Measurements from ENCODE around the gene CCNI.
"Not testable (repeated sequence)": the region's sequence is repeated elsewhere in the genome, so short reads cannot be mapped to it uniquely, and the experiment has no call there.

Gene CCNI

DNA sequence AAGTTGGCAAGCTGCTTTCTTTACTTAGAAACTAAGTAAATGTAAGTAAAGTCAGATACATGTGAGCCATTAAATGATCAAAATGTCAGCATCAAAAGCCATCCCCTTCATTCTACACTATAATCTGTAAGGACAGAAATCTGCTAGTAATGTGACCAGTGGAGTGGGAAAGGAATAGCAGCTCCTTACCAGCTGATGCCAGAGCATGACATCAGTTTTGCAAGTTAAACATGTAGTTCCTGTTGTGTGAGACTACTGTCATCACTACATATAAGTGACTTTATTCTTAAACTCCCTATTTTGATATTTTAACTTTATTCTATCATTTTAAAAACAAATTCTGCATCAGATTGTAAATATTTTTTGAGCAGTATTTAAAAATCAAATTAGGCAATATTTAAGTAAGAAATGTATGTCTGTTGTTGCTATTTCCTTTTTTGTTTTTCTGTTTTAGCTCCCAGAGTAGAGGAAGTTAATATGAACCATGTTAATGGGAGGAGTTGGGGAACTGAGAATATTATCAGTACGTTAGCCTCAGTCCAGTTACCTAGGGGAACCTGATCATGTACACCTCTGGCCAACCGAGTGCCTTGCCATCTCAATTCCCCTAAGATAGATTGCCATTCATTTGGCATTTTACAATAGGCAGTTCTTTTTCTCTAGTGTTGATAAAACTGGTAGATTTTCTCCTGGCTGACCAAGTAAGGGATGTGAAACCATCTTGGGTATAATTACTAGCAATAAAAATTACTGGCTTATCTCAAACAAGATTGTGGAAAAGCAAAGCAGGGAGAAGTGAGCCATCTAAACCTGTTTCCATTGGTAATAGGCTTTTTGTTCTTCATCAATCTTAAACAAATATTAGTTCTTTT lies 34.7 kb downstream of the CCNI start:
- DNase-seq (ENCODE audit: low read depth in 3 of 3, low spot score in 1 of 3): no peak

GRCh38 chr4:77040270-77040669 lies 35.5 kb downstream of the CCNI start:
- DNase-seq (ENCODE audit: low read depth in 3 of 3, low spot score in 1 of 3): no peak

- no peak for DNase-seq (ENCODE audit: low read depth in 3 of 3, low spot score in 1 of 3)
These were observed 36.0 kb downstream of the CCNI start for GRCh38 chr4:77039796-77040195.

GRCh38 chr4:77037736-77038135 lies 38.1 kb downstream of the CCNI start:
- DNase-seq (ENCODE audit: low read depth in 3 of 3, low spot score in 1 of 3): no peak

DNA sequence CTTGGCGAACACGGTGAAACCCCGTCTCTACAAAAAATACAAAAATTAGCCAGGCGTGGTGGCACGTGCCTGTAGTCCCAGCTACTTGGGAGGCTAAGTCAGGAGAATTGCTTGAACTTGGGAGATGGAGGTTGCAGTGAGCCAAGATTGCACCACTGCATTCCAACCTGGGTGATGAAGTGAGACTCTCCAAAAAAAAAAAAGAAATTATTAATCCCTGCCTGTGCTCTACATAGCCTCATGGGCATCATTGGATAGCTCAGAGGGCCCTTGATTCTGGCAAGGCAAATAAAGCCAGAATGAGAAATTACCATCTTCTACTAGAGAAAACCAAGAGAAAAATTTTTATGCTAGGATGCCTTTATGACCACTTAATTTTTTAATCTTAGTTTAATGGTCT lies 38.6 kb downstream of the CCNI start:
- DNase-seq (ENCODE audit: low read depth in 3 of 3, low spot score in 1 of 3): not testable (repeated sequence)

DNA sequence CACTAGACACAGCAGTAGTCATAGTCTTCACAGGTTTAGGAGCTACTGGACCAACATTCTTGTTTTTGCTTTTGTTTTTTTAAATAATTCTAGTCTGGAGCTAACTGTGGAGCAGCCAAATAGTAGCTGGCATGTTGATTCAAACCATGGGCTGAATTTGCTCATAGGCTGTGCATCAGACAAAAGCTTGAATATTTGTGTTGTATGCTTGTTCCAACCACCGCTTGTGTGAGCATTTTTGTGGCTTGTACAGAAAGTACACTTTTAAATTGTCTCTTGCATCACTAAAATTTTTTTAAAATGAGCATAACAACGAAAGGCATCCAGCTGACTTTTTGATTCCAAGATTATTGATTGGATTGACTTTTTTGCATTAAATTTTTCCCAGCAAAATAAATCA lies 39.6 kb downstream of the CCNI start:
- DNase-seq (ENCODE audit: low read depth in 3 of 3, low spot score in 1 of 3): no peak

GRCh38 chr4:77035153-77035552 lies 40.6 kb downstream of the CCNI start:
- no peak for DNase-seq (ENCODE audit: low read depth in 3 of 3, low spot score in 1 of 3)

DNA sequence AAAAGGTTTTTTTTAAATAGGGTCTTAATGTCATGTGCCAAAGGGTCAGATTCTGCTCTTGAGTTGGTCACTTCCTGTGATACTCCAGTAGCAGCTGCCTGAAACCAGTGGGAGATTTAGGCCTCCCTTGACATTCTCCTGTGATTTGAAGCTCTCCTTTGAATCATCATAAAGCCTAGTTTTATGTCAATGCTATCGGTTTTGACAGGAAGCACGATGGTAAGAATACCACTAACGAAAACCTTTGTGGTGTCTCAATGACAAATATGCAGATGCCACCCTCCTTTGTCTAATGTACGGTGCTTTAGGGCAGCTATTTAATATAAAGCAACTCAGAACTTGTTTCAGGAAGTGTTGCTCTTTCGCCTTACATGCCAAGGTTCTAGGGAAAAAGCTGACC lies 44.2 kb downstream of the CCNI start:
- peak in 1 of 3 donors; percentile 3 for DNase-seq (ENCODE audit: low read depth in 3 of 3, low spot score in 1 of 3)

GRCh38 chr4:77029757-77030156 lies 46.0 kb downstream of the CCNI start:
- not testable (repeated sequence) for DNase-seq (ENCODE audit: low read depth in 3 of 3, low spot score in 1 of 3)

DNA sequence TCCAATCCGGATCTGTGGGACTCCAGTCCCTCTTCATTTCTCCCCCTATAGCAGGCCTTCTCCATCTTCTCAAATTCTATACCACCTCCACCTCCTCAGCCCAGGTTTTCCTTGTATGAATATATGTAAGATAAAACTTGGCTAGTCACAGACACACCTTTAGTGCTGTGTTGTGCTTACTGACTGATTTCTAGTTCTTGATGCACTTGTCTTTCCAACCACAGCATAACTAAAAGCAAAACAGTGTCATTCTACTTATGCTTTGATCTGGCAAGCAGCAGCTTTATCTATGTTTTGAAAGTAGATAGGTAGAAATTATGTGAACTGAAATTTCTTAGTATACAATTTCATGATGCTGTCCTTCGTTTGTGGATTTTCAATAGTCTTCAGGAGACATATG lies 47.5 kb downstream of the CCNI start:
- no peak for DNase-seq (ENCODE audit: low read depth in 3 of 3, low spot score in 1 of 3)

- DNase-seq (ENCODE audit: low read depth in 3 of 3, low spot score in 1 of 3): no peak
These were observed 49.5 kb downstream of the CCNI start for GRCh38 chr4:77026322-77026704.

DNA sequence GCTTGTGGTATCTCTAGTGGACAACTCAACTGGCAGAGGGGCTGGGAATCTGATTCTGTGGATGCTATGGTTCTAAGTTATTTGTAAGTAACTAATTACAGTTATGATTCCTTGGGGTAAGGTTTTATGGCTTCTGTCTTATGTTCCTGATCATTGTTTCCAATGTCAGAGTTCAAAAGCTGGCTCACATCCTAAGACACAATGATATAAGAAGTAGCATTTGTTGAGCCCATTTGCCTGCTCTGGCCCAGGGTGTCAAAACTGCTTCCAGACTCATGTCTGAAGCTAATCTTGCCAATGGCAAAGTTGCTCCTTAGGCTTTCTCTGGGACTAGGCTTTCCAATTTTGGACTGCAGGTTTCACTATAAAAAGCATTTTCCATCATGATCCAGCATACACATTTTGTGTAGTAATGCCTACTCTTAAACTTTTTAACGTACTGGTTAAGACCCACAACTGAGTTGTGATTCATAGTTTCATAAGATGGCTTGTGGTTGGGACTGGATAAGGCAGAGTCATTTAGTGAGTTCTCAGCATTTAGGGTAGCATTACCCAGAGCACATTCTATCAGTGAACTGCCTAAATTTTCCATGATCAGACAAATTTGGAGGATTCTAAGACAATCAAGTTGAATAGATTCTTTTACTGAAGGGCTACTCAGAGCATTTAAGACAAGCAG lies 50.0 kb downstream of the CCNI start:
- DNase-seq (ENCODE audit: low read depth in 3 of 3, low spot score in 1 of 3): no peak

DNA sequence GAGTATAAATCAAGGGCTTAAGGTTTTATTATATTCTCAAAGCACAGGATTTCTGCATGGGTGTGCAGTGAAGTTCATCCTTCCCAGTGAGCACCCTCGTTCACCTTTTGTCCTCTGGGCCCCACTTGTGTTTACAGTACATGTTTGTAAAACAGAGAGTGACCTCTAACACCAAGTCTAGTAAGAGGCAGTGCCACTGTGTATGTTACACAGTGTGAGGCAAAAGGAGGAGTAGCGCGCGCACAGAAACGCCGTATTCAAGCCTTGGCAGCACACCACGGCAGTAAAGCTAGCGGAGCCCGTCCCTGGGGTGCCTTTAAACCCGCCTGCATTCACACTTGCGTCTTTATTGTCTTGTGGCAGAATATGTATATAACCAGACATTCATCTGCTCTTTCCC lies 51.9 kb downstream of the CCNI start:
- DNase-seq (ENCODE audit: low read depth in 3 of 3, low spot score in 1 of 3): no peak

GRCh38 chr4:77022560-77023179 lies 53.1 kb downstream of the CCNI start:
- DNase-seq (ENCODE audit: low read depth in 3 of 3, low spot score in 1 of 3): no peak

DNA sequence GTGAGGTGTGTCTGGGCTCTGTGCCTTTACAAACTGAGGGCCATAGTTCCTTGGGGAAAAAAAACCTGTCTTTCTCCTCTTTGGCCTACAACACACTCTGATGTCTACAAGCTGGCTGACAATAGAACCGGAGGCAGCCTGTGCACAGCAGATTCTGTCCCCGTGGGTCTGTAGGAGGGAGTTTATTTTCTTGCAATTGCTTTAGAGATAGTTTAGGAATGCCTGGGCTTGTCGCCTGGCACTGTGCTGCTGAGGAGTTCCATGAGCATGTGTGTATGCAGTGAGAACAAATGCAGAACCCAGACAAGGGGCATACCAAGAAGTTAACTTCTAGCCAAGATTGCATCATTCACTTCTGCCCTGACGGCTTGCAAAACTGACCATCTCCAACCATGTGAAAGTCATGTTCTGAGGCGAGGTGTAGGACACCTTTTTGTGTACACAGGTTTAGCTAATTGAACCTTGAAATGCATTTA lies 54.1 kb downstream of the CCNI start:
- DNase-seq (ENCODE audit: low read depth in 3 of 3, low spot score in 1 of 3): no peak

DNA sequence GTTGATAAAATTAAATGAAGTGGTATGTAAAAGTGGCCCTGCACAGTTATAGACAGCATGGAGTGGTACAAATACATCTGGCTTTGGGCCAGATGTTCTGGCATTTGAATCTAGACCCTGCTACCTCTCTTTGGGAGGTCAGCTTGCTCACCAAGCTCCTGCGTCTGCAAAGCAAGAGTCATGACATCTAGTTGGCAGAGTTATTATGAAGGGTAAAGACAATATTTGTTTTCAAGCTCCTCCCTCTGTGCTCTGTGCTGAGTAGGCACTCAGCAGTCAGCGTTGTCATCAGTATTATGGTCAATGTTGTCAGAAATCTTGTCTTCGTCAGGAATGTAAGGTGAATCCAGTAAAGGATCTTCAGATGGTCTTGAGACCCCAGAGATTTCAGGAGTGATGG lies 55.8 kb downstream of the CCNI start:
- no peak for DNase-seq (ENCODE audit: low read depth in 3 of 3, low spot score in 1 of 3)

- DNase-seq (ENCODE audit: low read depth in 3 of 3, low spot score in 1 of 3): no peak
These were observed 60.4 kb downstream of the CCNI start for GRCh38 chr4:77015390-77015789.

GRCh38 chr4:77014256-77014655 lies 61.5 kb downstream of the CCNI start:
- DNase-seq (ENCODE audit: low read depth in 3 of 3, low spot score in 1 of 3): no peak

GRCh38 chr4:77012726-77013125 lies 63.1 kb downstream of the CCNI start:
- no peak for DNase-seq (ENCODE audit: low read depth in 3 of 3, low spot score in 1 of 3)

DNA sequence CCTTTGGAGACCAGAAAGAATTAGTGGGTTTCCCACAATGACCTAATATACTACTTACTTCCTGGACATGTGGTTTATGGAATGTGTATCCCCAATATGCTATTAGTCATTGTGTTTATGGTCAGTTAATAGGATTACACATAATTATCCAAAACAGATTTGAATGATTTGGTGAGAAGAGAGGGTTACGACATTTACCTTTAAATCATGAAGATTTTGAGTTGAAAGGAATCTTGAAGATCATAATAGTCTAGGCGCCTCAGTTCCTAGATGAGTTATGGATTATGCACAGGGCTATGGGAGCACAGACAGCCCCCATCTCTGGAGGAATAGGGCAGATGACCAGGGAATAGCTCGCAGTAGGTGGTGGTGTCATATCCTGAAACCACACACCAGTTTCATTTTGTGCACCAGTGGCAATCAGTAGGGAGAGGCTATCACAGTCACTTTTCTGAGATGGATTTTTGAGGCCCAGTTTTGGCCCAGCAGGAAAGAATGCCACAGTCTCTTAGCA lies 64.9 kb downstream of the CCNI start:
- no peak for DNase-seq (ENCODE audit: low read depth in 3 of 3, low spot score in 1 of 3)

GRCh38 chr4:77009511-77010115 lies 66.2 kb downstream of the CCNI start:
- DNase-seq (ENCODE audit: low read depth in 3 of 3, low spot score in 1 of 3): no peak
